ENCODE results near the gene DCAKD.

GRCh38 chr17:44990994-44991393 lies 60.4 kb downstream of the DCAKD start:
- no peak for TF ChIP-seq EZH2 (IDR thresholded peaks at IDR 0.05)
- TF ChIP-seq POLR2AphosphoS5 (IDR thresholded peaks at IDR 0.05; ENCODE audit: borderline replicate concordance, low read depth, low read length), result no peak
